ENCODE data around the gene ESRRB.

Gene ESRRB

DNA sequence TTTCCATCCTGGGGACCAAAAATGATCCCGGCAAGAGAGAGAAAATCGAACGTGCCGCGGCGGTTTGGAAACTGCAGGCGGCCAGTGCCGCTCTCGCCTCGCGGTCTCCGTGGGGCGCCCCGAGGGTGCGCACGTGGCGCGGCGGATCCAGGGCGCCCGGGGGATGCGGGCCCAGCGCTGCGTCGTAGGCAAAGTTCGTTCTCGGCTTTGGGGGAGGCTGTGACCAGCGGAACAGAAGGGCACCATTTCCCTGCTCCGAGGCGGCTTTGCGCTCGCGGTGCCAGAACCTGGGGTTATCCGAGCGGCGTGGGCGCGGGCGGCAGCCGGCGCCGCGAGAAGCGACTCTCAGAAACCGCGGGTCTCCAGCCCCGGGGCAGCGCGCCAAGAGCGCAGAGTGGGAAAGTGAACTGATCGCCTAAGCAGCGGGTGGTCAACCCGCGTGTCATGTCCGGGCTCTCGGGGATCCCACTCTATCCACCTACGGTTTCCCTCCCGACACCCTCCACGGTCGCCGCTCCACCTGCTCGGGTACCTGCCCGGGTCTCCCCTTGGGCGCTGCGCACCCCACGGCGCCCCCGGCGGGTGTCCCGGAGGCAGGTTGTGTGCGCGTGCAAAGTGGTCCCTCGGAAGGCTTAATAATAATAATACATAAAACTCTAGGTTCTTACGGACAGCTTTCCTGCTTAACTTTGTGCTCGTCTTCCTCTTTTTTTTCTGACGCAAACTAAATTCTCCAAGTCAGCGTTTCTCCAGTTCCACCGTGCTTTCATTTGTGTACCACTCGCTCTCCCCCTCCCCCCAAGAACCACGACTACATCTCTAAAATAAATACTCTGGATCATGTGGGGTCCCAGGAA is 1.2 kb downstream of the ESRRB start:
- Histone ChIP-seq H3K4me3 (ENCODE audit: control insufficient read depth in 1 of 7, extremely low read depth in 1 of 7, insufficient read depth in 4 of 7, low read depth in 2 of 7, low read length in 6 of 7) (peak overlapping the region in 6 of 7 experiments; percentile 11 to 63 (median 50)), H3K27ac (ENCODE audit: insufficient read depth in 1 of 2, low read depth in 1 of 2, low read length in 2 of 2, poor library complexity in 1 of 2, severe bottlenecking in 2 of 2) (no peak overlapping the region), H3K27me3 (replicated peaks in 2 of 5; ENCODE audit: control insufficient read depth in 4 of 5, insufficient read depth in 5 of 5, low read length in 4 of 5) (peaks cover 11 to 97% (median 53%) of the 10 kb centered on the region in 5 experiments), H3K4me1 (ENCODE audit: control extremely low read depth in 1 of 4, control insufficient read depth in 4 of 4, insufficient read depth in 4 of 4, low read length in 3 of 4) (peaks cover 0 to 20% (median 15%) of the 10 kb centered on the region in 4 experiments), H3K9me3 (ENCODE audit: control extremely low read depth in 1 of 5, control insufficient read depth in 4 of 5, insufficient read depth in 2 of 5, low read depth in 1 of 5, low read length in 4 of 5) (no peaks in the 10 kb centered on the region), H3K36me3 (ENCODE audit: control insufficient read depth in 4 of 4, insufficient read depth in 4 of 4, low read length in 3 of 4) (no peaks in the 10 kb centered on the region)
- POLR2A ChIA-PET, result no interaction called here
- WGBS (ENCODE audit: insufficient coverage), result 1% methylated on average over 79 of the region's 80 CpGs
- peak; percentile 29 to 62 (median 60) for DNase-seq
- CTCF ChIA-PET, result interaction anchor here (1.3 kb wide), 1 partner anchor 15 kb away, joined by 3 read pairs; no protein-coding TSS in a partner anchor

GRCh38 chr14:76377735-76378074 is 1.8 kb downstream of the ESRRB start:
- DNase-seq, result no peak
- Histone ChIP-seq H3K27me3 (replicated peaks in 2 of 5; ENCODE audit: control insufficient read depth in 4 of 5, insufficient read depth in 5 of 5, low read length in 4 of 5) (peaks cover 11 to 100% (median 55%) of the 10 kb centered on the region in 5 experiments), H3K27ac (ENCODE audit: insufficient read depth in 1 of 2, low read depth in 1 of 2, low read length in 2 of 2, poor library complexity in 1 of 2, severe bottlenecking in 2 of 2) (no peak overlapping the region), H3K4me3 (ENCODE audit: control insufficient read depth in 1 of 7, extremely low read depth in 1 of 7, insufficient read depth in 4 of 7, low read depth in 2 of 7, low read length in 6 of 7) (peak overlapping the region in 5 of 7 experiments; percentile 11 to 63 (median 51)), H3K9me3 (ENCODE audit: control extremely low read depth in 1 of 5, control insufficient read depth in 4 of 5, insufficient read depth in 2 of 5, low read depth in 1 of 5, low read length in 4 of 5) (no peaks in the 10 kb centered on the region), H3K4me1 (ENCODE audit: control extremely low read depth in 1 of 4, control insufficient read depth in 4 of 4, insufficient read depth in 4 of 4, low read length in 3 of 4) (peaks cover 0 to 20% (median 15%) of the 10 kb centered on the region in 4 experiments), H3K36me3 (ENCODE audit: control insufficient read depth in 4 of 4, insufficient read depth in 4 of 4, low read length in 3 of 4) (no peaks in the 10 kb centered on the region)
- POLR2A ChIA-PET, result no interaction called here
- 25% methylated on average over 2 of the region's 5 CpGs for WGBS (ENCODE audit: insufficient coverage)
- CTCF ChIA-PET, result interaction anchor here (1.3 kb wide), 1 partner anchor 15 kb away, joined by 3 read pairs; no protein-coding TSS in a partner anchor

DNA sequence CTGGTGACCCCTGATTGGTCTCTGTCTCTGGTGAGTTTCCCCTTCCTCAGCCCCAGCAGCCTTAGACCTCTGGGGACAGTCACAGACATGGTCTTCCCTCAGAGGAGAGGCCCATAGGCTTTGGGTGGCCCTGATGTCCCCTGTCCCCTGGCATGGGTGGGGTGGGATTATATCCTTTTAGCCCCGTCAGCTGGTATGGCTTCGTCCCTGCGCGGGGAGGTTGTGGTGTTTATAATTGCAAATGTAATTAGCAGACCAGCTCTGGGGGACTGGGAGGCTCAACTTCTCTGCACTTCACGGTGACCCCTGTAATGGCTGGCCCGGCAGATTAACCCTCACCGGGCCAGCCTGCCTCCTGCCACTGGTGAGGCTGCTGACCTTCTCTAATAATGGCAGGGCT is 5.1 kb downstream of the ESRRB start:
- WGBS (ENCODE audit: insufficient coverage), result 40% methylated on average over 6 of the region's 7 CpGs
- Histone ChIP-seq H3K9me3 (ENCODE audit: control extremely low read depth in 1 of 5, control insufficient read depth in 4 of 5, insufficient read depth in 2 of 5, low read depth in 1 of 5, low read length in 4 of 5) (no peaks in the 10 kb centered on the region), H3K27me3 (replicated peaks in 2 of 5; ENCODE audit: control insufficient read depth in 4 of 5, insufficient read depth in 5 of 5, low read length in 4 of 5) (peaks cover 20 to 99% (median 70%) of the 10 kb centered on the region in 5 experiments), H3K27ac (ENCODE audit: insufficient read depth in 1 of 2, low read depth in 1 of 2, low read length in 2 of 2, poor library complexity in 1 of 2, severe bottlenecking in 2 of 2) (no peak overlapping the region), H3K4me3 (ENCODE audit: control insufficient read depth in 1 of 7, extremely low read depth in 1 of 7, insufficient read depth in 4 of 7, low read depth in 2 of 7, low read length in 6 of 7) (peak overlapping the region in 1 of 7 experiments; percentile 9), H3K4me1 (ENCODE audit: control extremely low read depth in 1 of 4, control insufficient read depth in 4 of 4, insufficient read depth in 4 of 4, low read length in 3 of 4) (peaks cover 0 to 18% (median 14%) of the 10 kb centered on the region in 4 experiments), H3K36me3 (ENCODE audit: control insufficient read depth in 4 of 4, insufficient read depth in 4 of 4, low read length in 3 of 4) (no peaks in the 10 kb centered on the region)
- CTCF ChIA-PET, result no interaction called here
- POLR2A ChIA-PET, result no interaction called here
- no peak for DNase-seq

DNA sequence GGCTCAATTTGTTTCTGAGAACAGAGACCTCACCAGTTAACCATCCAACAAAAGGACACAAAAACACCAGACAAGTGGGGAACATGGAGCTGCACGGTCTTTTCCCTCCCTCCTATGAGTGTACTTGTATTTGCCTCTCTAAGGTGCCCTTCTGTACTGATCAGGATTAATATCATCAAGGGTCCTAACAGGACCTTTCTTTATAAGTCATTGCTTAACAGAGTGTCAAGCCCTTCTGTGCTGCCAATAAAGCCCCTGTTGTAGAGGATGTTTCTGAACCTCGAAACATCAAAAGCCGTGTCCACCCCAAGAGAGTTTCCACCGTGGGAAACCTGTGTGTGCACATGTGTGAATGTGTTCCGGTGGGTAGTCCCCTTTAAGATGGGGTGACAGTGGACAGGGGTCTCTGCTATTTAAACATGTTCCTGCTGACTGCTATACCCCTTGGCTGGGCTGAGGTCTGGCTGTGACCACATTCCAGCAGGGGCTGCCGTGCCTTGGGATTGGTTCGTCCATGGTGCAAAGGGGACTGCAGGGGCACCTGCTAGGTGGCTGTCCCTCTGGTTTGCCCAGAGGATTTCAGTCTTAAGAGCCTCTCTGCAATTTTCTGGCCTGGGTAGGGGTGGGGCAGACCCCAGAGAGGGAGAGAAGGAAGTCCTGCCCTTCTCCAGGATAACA is 6.0 kb downstream of the ESRRB start:
- H3K27ac ChIP-seq (ENCODE audit: insufficient read depth in 1 of 2, low read depth in 1 of 2, low read length in 2 of 2, poor library complexity in 1 of 2, severe bottlenecking in 2 of 2), result no peak overlapping the region
- CTCF ChIA-PET, result no interaction called here
- no peaks in the 10 kb centered on the region for H3K36me3 ChIP-seq (ENCODE audit: control insufficient read depth in 4 of 4, insufficient read depth in 4 of 4, low read length in 3 of 4)
- peaks cover 0 to 8% (median 7%) of the 10 kb centered on the region in 4 experiments for H3K4me1 ChIP-seq (ENCODE audit: control extremely low read depth in 1 of 4, control insufficient read depth in 4 of 4, insufficient read depth in 4 of 4, low read length in 3 of 4)
- H3K4me3 ChIP-seq (ENCODE audit: control insufficient read depth in 1 of 7, extremely low read depth in 1 of 7, insufficient read depth in 4 of 7, low read depth in 2 of 7, low read length in 6 of 7), result no peak overlapping the region
- no peak for DNase-seq
- POLR2A ChIA-PET, result no interaction called here
- H3K27me3 ChIP-seq (replicated peaks in 2 of 5; ENCODE audit: control insufficient read depth in 4 of 5, insufficient read depth in 5 of 5, low read length in 4 of 5), result peaks cover 20 to 99% (median 70%) of the 10 kb centered on the region in 5 experiments
- 85% methylated on average over 7 of the region's 7 CpGs for WGBS (ENCODE audit: insufficient coverage)
- H3K9me3 ChIP-seq (ENCODE audit: control extremely low read depth in 1 of 5, control insufficient read depth in 4 of 5, insufficient read depth in 2 of 5, low read depth in 1 of 5, low read length in 4 of 5), result no peaks in the 10 kb centered on the region

DNA sequence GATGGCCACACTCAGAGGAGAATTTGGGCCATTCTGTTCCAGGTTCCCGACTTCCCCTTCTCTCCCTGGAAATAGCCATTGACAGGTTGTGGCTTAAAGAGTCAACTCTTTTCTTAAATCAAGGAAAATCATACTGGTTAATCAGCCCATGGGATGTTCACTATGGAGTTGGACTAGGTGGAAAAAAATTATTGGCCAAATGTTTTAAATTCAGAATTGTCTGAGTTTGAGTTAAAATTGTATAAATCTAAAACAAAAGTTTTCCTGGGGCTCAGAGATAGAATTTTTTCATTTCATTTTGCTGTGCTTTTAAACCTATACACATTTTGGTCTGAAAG is 6.5 kb downstream of the ESRRB start:
- Histone ChIP-seq H3K36me3 (ENCODE audit: control insufficient read depth in 4 of 4, insufficient read depth in 4 of 4, low read length in 3 of 4) (no peaks in the 10 kb centered on the region), H3K4me3 (ENCODE audit: control insufficient read depth in 1 of 7, extremely low read depth in 1 of 7, insufficient read depth in 4 of 7, low read depth in 2 of 7, low read length in 6 of 7) (no peak overlapping the region), H3K4me1 (ENCODE audit: control extremely low read depth in 1 of 4, control insufficient read depth in 4 of 4, insufficient read depth in 4 of 4, low read length in 3 of 4) (peaks cover 0 to 3% (median 3%) of the 10 kb centered on the region in 4 experiments), H3K9me3 (ENCODE audit: control extremely low read depth in 1 of 5, control insufficient read depth in 4 of 5, insufficient read depth in 2 of 5, low read depth in 1 of 5, low read length in 4 of 5) (no peaks in the 10 kb centered on the region), H3K27ac (ENCODE audit: insufficient read depth in 1 of 2, low read depth in 1 of 2, low read length in 2 of 2, poor library complexity in 1 of 2, severe bottlenecking in 2 of 2) (no peak overlapping the region), H3K27me3 (replicated peaks in 2 of 5; ENCODE audit: control insufficient read depth in 4 of 5, insufficient read depth in 5 of 5, low read length in 4 of 5) (peaks cover 20 to 95% (median 68%) of the 10 kb centered on the region in 5 experiments)
- ChIA-PET POLR2A (no interaction called here), CTCF (no interaction called here)
- no peak for DNase-seq
- 17% methylated on average over 1 of the region's 1 CpG for WGBS (ENCODE audit: insufficient coverage)

DNA sequence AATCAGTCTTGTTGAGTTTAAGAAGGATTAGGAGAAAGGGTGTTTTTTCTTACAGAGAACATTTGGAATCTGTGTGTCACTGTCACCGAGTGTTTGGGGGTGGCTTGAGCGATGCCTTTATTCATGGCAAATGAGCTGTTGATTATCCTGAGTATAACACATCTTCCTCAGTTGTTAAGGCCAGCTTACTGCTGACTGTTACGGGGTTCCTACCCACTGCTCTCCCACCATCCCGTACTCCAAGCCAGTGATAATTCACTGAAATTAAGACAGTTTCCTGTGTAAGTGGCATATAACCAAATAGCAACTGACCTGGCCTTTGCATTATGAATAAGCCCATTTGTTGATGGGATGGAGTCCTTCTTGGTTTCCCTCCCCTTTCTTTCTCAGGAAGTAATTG is 9.5 kb downstream of the ESRRB start:
- H3K27me3 ChIP-seq (replicated peaks in 2 of 5; ENCODE audit: control insufficient read depth in 4 of 5, insufficient read depth in 5 of 5, low read length in 4 of 5), result peaks cover 20 to 70% (median 52%) of the 10 kb centered on the region in 5 experiments
- no peak for DNase-seq
- no peaks in the 10 kb centered on the region for H3K9me3 ChIP-seq (ENCODE audit: control extremely low read depth in 1 of 5, control insufficient read depth in 4 of 5, insufficient read depth in 2 of 5, low read depth in 1 of 5, low read length in 4 of 5)
- ChIA-PET CTCF (interaction anchor here (1.1 to 1.9 kb wide), 2 partner anchors 335 to 676 kb away, joined by 4 to 6 read pairs; no protein-coding TSS in a partner anchor), POLR2A (no interaction called here)
- no peaks in the 10 kb centered on the region for H3K4me1 ChIP-seq (ENCODE audit: control extremely low read depth in 1 of 4, control insufficient read depth in 4 of 4, insufficient read depth in 4 of 4, low read length in 3 of 4)
- H3K27ac ChIP-seq (ENCODE audit: insufficient read depth in 1 of 2, low read depth in 1 of 2, low read length in 2 of 2, poor library complexity in 1 of 2, severe bottlenecking in 2 of 2), result no peak overlapping the region
- 100% methylated on average over 1 of the region's 4 CpGs for WGBS (ENCODE audit: insufficient coverage)
- H3K36me3 ChIP-seq (ENCODE audit: control insufficient read depth in 4 of 4, insufficient read depth in 4 of 4, low read length in 3 of 4), result no peaks in the 10 kb centered on the region
- no peak overlapping the region for H3K4me3 ChIP-seq (ENCODE audit: control insufficient read depth in 1 of 7, extremely low read depth in 1 of 7, insufficient read depth in 4 of 7, low read depth in 2 of 7, low read length in 6 of 7)
